Loucy (cell line): ENCODE results near the gene JARID2.

ENCODE experiments used
- H2AFZ ChIP-seq: fragments of 200-600 bp; sonication (generic); 2 replicates; pipeline ENCODE4 v1.6.0; 2016; ENCODE audit warnings: antibody characterized with exemption, mild to moderate bottlenecking, low read length, moderate library complexity
- H3F3A ChIP-seq: fragments of 200-600 bp; 2 replicates; pipeline ENCODE4 v1.6.0; 2016; ENCODE audit warnings: antibody characterized with exemption, low read depth, mild to moderate bottlenecking
- H3K27me3 ChIP-seq: fragments of 200-600 bp; sonication (generic); 2 replicates; pipeline ENCODE4 v1.6.1; 2014; ENCODE audit warnings: low read length, mild to moderate bottlenecking; ENCODE audit not compliant: insufficient read depth, poor library complexity, severe bottlenecking
- H3K36me3 ChIP-seq: fragments of 200-600 bp; sonication (generic); 2 replicates; pipeline ENCODE4 v1.6.1; 2016; ENCODE audit warnings: low read length; ENCODE audit not compliant: insufficient read depth
- H3K4me1 ChIP-seq: fragments of 200-600 bp; sonication (generic); 2 replicates; pipeline ENCODE4 v1.5.1; 2014; ENCODE audit warnings: low read length, mild to moderate bottlenecking; ENCODE audit not compliant: insufficient read depth, poor library complexity, severe bottlenecking
- H3K4me2 ChIP-seq: fragments of 200-600 bp; sonication (generic); 2 replicates; pipeline ENCODE4 v1.6.0; 2014; ENCODE audit warnings: antibody characterized with exemption, low read length, low read depth, mild to moderate bottlenecking; ENCODE audit not compliant: poor library complexity, severe bottlenecking
- H3K4me3 ChIP-seq: fragments of 200-600 bp; sonication (generic); 2 replicates; pipeline ENCODE4 v1.5.1; 2014; ENCODE audit warnings: low read length, mild to moderate bottlenecking, mixed read lengths; ENCODE audit not compliant: poor library complexity, severe bottlenecking
- H3K79me2 ChIP-seq: fragments of 200-600 bp; sonication (generic); 2 replicates; pipeline ENCODE4 v1.6.1; 2014; ENCODE audit warnings: low read length; ENCODE audit not compliant: insufficient read depth
- H3K9ac ChIP-seq: fragments of 200-600 bp; sonication (generic); 2 replicates; pipeline ENCODE4 v1.6.0; 2014; ENCODE audit warnings: mild to moderate bottlenecking, low read depth, low read length, moderate library complexity; ENCODE audit not compliant: poor library complexity, severe bottlenecking
- H3K9me2 ChIP-seq: fragments of 200-600 bp; sonication (generic); replicated peaks from 2 replicates; pipeline ENCODE4 v1.6.1; 2016; ENCODE audit warnings: low read depth, low read length, mixed read lengths
- H3K9me3 ChIP-seq: fragments of 200-600 bp; sonication (generic); 2 replicates; pipeline ENCODE4 v1.6.1; 2014; ENCODE audit warnings: mild to moderate bottlenecking, antibody characterized with exemption, low read length, low read depth; ENCODE audit not compliant: insufficient read depth
- H4K20me1 ChIP-seq: fragments of 200-600 bp; sonication (generic); 2 replicates; pipeline ENCODE4 v1.6.0; 2014; ENCODE audit warnings: antibody characterized with exemption, low read length, mild to moderate bottlenecking; ENCODE audit not compliant: insufficient read depth, poor library complexity, severe bottlenecking
- EZH2phosphoT487 ChIP-seq: fragments of 200-600 bp; IDR thresholded peaks from 2 replicates; pipeline ENCODE4 v1.6.1; 2018; ENCODE audit warnings: antibody characterized with exemption, mild to moderate bottlenecking, moderate library complexity, borderline replicate concordance
- TF ChIP-seq, protein P1 (sequence below): fragments of 200-600 bp; sonication (generic); conservative IDR thresholded peaks from 2 replicates; pipeline ENCODE4 v1.5.1; 2014; ENCODE audit warnings: mild to moderate bottlenecking, antibody characterized with exemption, low read length

JARID2 gene

DNA sequence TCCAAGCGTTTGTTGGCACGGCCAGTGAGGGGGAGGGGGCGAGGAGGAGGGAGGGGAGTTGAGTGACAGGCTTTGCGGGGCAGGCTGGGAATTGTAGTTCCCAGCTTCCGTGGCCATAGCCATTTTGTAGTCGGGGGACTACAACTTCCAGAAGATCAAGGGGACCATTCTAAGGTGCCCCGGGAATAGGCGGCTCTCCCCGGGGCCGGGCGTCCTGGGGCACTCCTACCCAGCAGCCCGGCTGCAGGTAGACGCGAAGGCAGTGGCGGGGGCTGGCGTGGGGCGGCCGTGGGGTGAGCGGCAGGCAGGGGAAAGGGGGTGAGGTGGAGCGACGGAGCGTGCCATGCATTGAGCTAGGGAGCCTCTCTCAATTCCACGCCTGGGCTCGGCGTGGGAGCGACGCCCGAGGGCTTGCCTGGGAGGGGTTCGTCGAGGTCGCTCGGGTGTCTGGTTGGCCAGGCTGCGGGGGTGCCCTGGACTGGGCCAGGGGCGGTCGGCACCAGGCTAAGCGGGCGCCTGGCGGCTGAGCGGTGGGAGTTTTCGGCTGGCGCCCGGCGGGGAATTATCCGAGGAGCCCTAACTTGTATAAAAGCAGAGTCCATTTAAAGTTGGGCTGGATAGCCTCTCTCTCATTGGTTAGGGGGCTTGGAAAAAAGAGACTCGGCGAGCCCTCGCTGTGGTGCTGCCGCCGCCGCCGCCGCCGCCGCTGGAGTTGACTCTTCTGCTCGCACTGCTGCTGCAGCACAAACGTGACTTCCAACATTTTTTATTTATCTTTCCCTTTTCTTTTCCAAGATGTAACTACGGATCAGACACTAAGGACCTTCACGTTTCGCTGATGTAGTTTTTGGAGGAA lies at the start of gene JARID2:
Gene JARID2, plus strand, starts transcription at position 709 of the 856 bp plus-strand sequence. CDS start 471 bp downstream, outside the sequence.
- Histone ChIP-seq H3K9me2 (no peaks in the 10 kb centered on the region), H3F3A (peaks cover 12% of the 10 kb centered on the region), H3K27me3 (peaks cover 19% of the 10 kb centered on the region), H2AFZ (peak within 1 kb of the TSS; percentile 85), H4K20me1 (peaks cover 38% of the 10 kb centered on the region), H3K9ac (peak within 1 kb of the TSS; percentile 97), H3K4me3 (peak within 1 kb of the TSS; percentile 99), H3K4me1 (peaks cover 20% of the 10 kb centered on the region), H3K79me2 (peaks cover 61% of the 10 kb centered on the region), H3K36me3 (no peaks in the 10 kb centered on the region), H3K9me3 (no peaks in the 10 kb centered on the region), H3K4me2 (peak within 1 kb of the TSS; percentile 72)
- TF ChIP-seq, protein P1, sequence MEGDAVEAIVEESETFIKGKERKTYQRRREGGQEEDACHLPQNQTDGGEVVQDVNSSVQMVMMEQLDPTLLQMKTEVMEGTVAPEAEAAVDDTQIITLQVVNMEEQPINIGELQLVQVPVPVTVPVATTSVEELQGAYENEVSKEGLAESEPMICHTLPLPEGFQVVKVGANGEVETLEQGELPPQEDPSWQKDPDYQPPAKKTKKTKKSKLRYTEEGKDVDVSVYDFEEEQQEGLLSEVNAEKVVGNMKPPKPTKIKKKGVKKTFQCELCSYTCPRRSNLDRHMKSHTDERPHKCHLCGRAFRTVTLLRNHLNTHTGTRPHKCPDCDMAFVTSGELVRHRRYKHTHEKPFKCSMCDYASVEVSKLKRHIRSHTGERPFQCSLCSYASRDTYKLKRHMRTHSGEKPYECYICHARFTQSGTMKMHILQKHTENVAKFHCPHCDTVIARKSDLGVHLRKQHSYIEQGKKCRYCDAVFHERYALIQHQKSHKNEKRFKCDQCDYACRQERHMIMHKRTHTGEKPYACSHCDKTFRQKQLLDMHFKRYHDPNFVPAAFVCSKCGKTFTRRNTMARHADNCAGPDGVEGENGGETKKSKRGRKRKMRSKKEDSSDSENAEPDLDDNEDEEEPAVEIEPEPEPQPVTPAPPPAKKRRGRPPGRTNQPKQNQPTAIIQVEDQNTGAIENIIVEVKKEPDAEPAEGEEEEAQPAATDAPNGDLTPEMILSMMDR, result no peak; the same call in 1 of the 2 replicates
- no peak for TF ChIP-seq EZH2phosphoT487

DNA sequence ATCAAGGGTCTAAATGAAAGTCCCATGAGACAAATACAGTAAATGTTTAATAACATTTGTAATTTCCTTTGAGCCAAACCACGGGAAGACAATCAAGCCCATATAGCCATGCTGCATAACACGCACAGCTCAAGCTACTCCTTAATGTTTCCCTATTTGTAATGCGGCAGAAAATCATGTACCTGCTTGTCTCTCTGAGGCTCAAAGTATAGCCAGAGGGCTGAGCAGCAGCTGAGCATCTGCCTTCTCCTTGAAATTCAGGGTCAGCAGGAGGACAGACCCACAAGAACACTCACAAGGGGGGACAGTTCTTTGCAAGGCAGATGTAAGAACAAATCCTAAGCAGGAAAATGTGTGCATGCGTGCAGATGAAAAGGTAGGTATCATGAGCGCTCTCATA lies 45.8 kb upstream of the JARID2 start:
- no peaks in the 10 kb centered on the region for H3K9me2 ChIP-seq
- H3K27me3 ChIP-seq, result no peaks in the 10 kb centered on the region
- no peak overlapping the region for H2AFZ ChIP-seq
- no peak overlapping the region for H3K4me2 ChIP-seq
- H3K4me3 ChIP-seq, result no peak overlapping the region
- H3K9ac ChIP-seq, result no peak overlapping the region
- no peaks in the 10 kb centered on the region for H3F3A ChIP-seq
- H3K9me3 ChIP-seq, result no peaks in the 10 kb centered on the region
- H4K20me1 ChIP-seq, result no peaks in the 10 kb centered on the region
- no peaks in the 10 kb centered on the region for H3K4me1 ChIP-seq
- H3K36me3 ChIP-seq, result no peaks in the 10 kb centered on the region
- no peaks in the 10 kb centered on the region for H3K79me2 ChIP-seq
- TF ChIP-seq, protein P1, result no peak
- no peak for TF ChIP-seq EZH2phosphoT487

DNA sequence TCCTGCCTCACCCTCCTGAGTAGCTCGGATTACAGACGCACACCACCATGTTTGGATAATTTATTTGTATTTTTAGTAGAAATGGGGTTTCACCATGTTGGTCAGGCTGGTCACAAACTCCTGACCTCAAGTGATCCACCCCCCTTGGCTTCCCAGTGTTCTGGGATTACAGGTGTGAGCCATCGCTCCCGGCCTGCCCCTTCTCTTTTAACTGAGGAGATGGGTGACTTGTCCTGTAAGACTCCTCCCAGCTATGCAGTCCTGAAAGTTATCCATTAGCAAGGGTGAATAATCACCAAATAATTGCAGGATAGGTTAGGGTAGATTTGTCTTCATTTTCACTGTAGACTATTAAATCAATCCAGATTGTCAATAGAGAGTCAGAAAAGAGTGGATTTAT lies 40.5 kb upstream of the JARID2 start:
- no peaks in the 10 kb centered on the region for H3K27me3 ChIP-seq
- H3K4me2 ChIP-seq, result no peak overlapping the region
- H3K79me2 ChIP-seq, result no peaks in the 10 kb centered on the region
- no peak overlapping the region for H2AFZ ChIP-seq
- H3K9ac ChIP-seq, result no peak overlapping the region
- H3F3A ChIP-seq, result no peaks in the 10 kb centered on the region
- H4K20me1 ChIP-seq, result no peaks in the 10 kb centered on the region
- H3K36me3 ChIP-seq, result no peaks in the 10 kb centered on the region
- H3K9me2 ChIP-seq, result no peaks in the 10 kb centered on the region
- TF ChIP-seq, protein P1, result no peak
- TF ChIP-seq EZH2phosphoT487, result no peak
- no peaks in the 10 kb centered on the region for H3K4me1 ChIP-seq
- H3K4me3 ChIP-seq, result no peak overlapping the region
- no peaks in the 10 kb centered on the region for H3K9me3 ChIP-seq
